ENCODE data around the gene RBFOX1.

DNA sequence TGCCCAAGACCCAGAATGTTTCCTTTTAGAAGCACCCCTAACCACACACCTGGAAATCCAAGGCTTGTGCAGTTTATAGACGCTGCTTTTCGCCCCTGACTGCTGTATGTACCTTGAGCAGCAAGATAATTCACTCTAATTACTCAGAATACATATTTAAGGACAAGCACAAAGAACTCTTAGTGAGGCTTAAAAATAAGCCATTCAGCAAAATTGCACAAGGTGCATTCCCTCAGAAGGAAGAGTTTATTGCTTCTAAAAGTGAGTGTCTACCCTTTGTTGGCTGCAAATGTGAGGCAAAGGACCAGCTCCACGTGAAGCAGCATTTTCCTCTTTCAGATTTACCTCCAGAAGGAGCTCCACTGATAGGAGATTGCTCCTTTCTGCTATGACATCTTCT lies 208.4 kb downstream of the RBFOX1 start:
- no peak for TF ChIP-seq CTCF (IDR thresholded peaks at IDR 0.05; ENCODE audit: poor library complexity, severe bottlenecking)
- TF ChIP-seq EZH2 (IDR thresholded peaks at IDR 0.05; ENCODE audit: borderline replicate concordance, insufficient read depth, low read length, poor library complexity, severe bottlenecking), result no peak
- TF ChIP-seq, protein P1, sequence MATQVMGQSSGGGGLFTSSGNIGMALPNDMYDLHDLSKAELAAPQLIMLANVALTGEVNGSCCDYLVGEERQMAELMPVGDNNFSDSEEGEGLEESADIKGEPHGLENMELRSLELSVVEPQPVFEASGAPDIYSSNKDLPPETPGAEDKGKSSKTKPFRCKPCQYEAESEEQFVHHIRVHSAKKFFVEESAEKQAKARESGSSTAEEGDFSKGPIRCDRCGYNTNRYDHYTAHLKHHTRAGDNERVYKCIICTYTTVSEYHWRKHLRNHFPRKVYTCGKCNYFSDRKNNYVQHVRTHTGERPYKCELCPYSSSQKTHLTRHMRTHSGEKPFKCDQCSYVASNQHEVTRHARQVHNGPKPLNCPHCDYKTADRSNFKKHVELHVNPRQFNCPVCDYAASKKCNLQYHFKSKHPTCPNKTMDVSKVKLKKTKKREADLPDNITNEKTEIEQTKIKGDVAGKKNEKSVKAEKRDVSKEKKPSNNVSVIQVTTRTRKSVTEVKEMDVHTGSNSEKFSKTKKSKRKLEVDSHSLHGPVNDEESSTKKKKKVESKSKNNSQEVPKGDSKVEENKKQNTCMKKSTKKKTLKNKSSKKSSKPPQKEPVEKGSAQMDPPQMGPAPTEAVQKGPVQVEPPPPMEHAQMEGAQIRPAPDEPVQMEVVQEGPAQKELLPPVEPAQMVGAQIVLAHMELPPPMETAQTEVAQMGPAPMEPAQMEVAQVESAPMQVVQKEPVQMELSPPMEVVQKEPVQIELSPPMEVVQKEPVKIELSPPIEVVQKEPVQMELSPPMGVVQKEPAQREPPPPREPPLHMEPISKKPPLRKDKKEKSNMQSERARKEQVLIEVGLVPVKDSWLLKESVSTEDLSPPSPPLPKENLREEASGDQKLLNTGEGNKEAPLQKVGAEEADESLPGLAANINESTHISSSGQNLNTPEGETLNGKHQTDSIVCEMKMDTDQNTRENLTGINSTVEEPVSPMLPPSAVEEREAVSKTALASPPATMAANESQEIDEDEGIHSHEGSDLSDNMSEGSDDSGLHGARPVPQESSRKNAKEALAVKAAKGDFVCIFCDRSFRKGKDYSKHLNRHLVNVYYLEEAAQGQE (IDR thresholded peaks at IDR 0.05; ENCODE audit: borderline replicate concordance), result no peak
- TF ChIP-seq SMC3 (conservative IDR thresholded peaks at IDR 0.05; ENCODE audit: poor library complexity), result no peak
- no peak for TF ChIP-seq EP300 (conservative IDR thresholded peaks at IDR 0.05; ENCODE audit: poor library complexity, severe bottlenecking)
- no peak for TF ChIP-seq POLR2AphosphoS5 (IDR thresholded peaks at IDR 0.05)
- no peak for TF ChIP-seq TAF1 (IDR thresholded peaks at IDR 0.05; ENCODE audit: low read depth)
- no peak for TF ChIP-seq RAD21 (conservative IDR thresholded peaks at IDR 0.05)
- TF ChIP-seq MXI1 (conservative IDR thresholded peaks at IDR 0.05; ENCODE audit: poor library complexity, severe bottlenecking), result no peak
